ENCODE measurements around the gene TBPL2. TPM values are rescaled to one million over a fixed set of nuclear protein-coding genes. Genes with fewer than 3 reads are reported as not detected.

TBPL2 gene
- total RNA-seq, 1 experiment from 2014 or later = not detected

DNA sequence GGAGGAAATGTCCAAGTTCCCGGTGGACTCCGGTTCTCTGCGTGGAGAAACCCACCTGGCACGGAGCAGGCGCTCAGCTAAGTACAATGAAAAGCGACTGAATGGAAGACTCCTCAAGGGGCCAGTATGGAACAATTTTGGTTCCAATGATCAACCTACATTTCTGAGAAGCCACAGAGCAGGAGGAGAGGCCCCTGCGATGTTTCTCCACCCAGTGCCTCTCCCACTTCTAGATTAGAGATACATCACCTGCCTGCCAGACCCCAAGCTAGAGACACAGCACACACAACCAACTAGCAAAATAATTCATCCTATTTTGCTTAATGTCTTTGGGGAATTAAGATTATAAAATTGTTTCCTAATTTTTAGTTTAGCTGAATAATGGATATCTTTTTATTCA, 67.6 kb downstream of the TBPL2 start:
- Histone ChIP-seq H4K8ac (replicated peaks; ENCODE audit: insufficient read length, low read depth, low read length) (no peak overlapping the region), H4K20me1 (ENCODE audit: control insufficient read depth, insufficient read depth, insufficient read length) (no peaks in the 10 kb centered on the region), H3K27me3 (ENCODE audit: insufficient read depth, low read length) (no peaks in the 10 kb centered on the region), H3K4me1 (ENCODE audit: insufficient read depth, low read length) (no peaks in the 10 kb centered on the region), H3K79me1 (ENCODE audit: insufficient read depth, low read depth, low read length, poor library complexity, severe bottlenecking) (no peaks in the 10 kb centered on the region), H3K79me2 (ENCODE audit: insufficient read depth, low read length) (no peaks in the 10 kb centered on the region), H4K5ac (ENCODE audit: insufficient read length, low read depth, low read length) (no peak overlapping the region), H3K4me2 (ENCODE audit: insufficient read depth, insufficient read length, low read length) (no peak overlapping the region), H3K9me3 (ENCODE audit: control insufficient read depth, low read depth, low read length) (no peaks in the 10 kb centered on the region), H2BK20ac (ENCODE audit: low read depth, low read length, poor library complexity, severe bottlenecking) (no peak overlapping the region), H3K4ac (ENCODE audit: low read depth, low read length) (no peak overlapping the region), H2BK5ac (ENCODE audit: insufficient read length, low read length) (no peak overlapping the region), H3K27ac (ENCODE audit: insufficient read length, low read depth, low read length) (no peak overlapping the region), H2AFZ (ENCODE audit: low read length) (no peak overlapping the region), H3T11ph (ENCODE audit: low read length) (no peak overlapping the region), H2BK12ac (ENCODE audit: insufficient read length, low read depth, low read length) (no peak overlapping the region), H3K23me2 (ENCODE audit: insufficient read length, low read depth, low read length, poor library complexity, severe bottlenecking) (no peaks in the 10 kb centered on the region), H3K56ac (ENCODE audit: insufficient read length, low read depth, low read length) (no peak overlapping the region), H3K18ac (ENCODE audit: insufficient read length, low read depth, low read length) (no peak overlapping the region), H4K91ac (ENCODE audit: insufficient read length, low read depth, low read length) (no peak overlapping the region), H3K9ac (ENCODE audit: extremely low read depth, insufficient read length, low read length) (no peak overlapping the region), H2BK15ac (ENCODE audit: low read depth, low read length) (no peak overlapping the region), H2BK120ac (ENCODE audit: low read depth, low read length, poor library complexity, severe bottlenecking) (no peak overlapping the region), H3K14ac (ENCODE audit: insufficient read depth, low read length) (no peak overlapping the region), H3K23ac (ENCODE audit: insufficient read length, low read depth, low read length) (no peak overlapping the region), H2AK5ac (ENCODE audit: insufficient read length, low read length) (no peak overlapping the region)
- Mint-ChIP-seq H3K27me3 (ENCODE audit: low read depth) (no peaks in the 10 kb centered on the region), H3K9me3 (no peaks in the 10 kb centered on the region), H3K27ac (no peak overlapping the region), H3K4me3 (no peak overlapping the region), H3K4me1 (no peaks in the 10 kb centered on the region), H3K36me3 (ENCODE audit: insufficient read depth in 1 of 3, low read depth in 3 of 3) (peaks cover 14 to 48% (median 40%) of the 10 kb centered on the region in 3 experiments; a peak in 6 of 7 replicates)
- WGBS (ENCODE audit: extremely low coverage, insufficient read length, low lambda C conversion rate) = no CpG with 5 or more reads among the region's 7 CpGs
- DNase-seq = no peak
- TF ChIP-seq, protein P1, sequence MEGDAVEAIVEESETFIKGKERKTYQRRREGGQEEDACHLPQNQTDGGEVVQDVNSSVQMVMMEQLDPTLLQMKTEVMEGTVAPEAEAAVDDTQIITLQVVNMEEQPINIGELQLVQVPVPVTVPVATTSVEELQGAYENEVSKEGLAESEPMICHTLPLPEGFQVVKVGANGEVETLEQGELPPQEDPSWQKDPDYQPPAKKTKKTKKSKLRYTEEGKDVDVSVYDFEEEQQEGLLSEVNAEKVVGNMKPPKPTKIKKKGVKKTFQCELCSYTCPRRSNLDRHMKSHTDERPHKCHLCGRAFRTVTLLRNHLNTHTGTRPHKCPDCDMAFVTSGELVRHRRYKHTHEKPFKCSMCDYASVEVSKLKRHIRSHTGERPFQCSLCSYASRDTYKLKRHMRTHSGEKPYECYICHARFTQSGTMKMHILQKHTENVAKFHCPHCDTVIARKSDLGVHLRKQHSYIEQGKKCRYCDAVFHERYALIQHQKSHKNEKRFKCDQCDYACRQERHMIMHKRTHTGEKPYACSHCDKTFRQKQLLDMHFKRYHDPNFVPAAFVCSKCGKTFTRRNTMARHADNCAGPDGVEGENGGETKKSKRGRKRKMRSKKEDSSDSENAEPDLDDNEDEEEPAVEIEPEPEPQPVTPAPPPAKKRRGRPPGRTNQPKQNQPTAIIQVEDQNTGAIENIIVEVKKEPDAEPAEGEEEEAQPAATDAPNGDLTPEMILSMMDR (conservative IDR thresholded peaks at IDR 0.05) = no peak
